SK-N-MC (cell line): ENCODE results near the gene FCHSD2.

ENCODE experiments used
- DNase-seq: peaks from one replicate; pipeline ENCODE4 v3.0.0-alpha.2; 2011; ENCODE audit warnings: low read depth, low spot score
- H3K27ac ChIP-seq: fragments of 200-600 bp; sonication (generic); 2 replicates; pipeline ENCODE4 v1.5.1; 2016; ENCODE audit warnings: mixed run types
- H3K36me3 ChIP-seq: fragments of 200-600 bp; sonication (generic); 2 replicates; pipeline ENCODE4 v1.6.1; 2017; ENCODE audit warnings: antibody characterized with exemption, low read length, mixed read lengths; ENCODE audit not compliant: insufficient read depth
- H3K4me3 ChIP-seq: fragments of 200-600 bp; sonication (generic); 2 replicates; pipeline ENCODE4 v1.5.1; 2016
- H3K9ac ChIP-seq: fragments of 200-600 bp; sonication (generic); 2 replicates; pipeline ENCODE4 v1.8.0; 2017; ENCODE audit warnings: mixed run types, mixed read lengths; ENCODE audit not compliant: insufficient read length
- H3K9me3 ChIP-seq: fragments of 200-600 bp; sonication (generic); 2 replicates; pipeline ENCODE4 v1.6.1; 2017; ENCODE audit warnings: low read depth, mild to moderate bottlenecking, antibody characterized with exemption, low read length, moderate library complexity, mixed read lengths
- EZH2 ChIP-seq: fragments of 200-600 bp; sonication (generic); IDR thresholded peaks from one replicate; pipeline ENCODE4 v1.6.1; 2017; ENCODE audit warnings: antibody characterized with exemption
- FOXP2 ChIP-seq: optimal IDR thresholded peaks from 2 replicates; pipeline ENCODE3; 2011; ENCODE audit warnings: mild to moderate bottlenecking, moderate library complexity; ENCODE audit not compliant: insufficient read depth; ENCODE audit errors: extremely low read length, control extremely low read depth
- POLR2AphosphoS5 ChIP-seq: IDR thresholded peaks from 2 replicates; pipeline ENCODE4 v1.6.1; 2012; ENCODE audit warnings: mild to moderate bottlenecking, low read depth, low read length, borderline replicate concordance

FCHSD2 gene

DNA sequence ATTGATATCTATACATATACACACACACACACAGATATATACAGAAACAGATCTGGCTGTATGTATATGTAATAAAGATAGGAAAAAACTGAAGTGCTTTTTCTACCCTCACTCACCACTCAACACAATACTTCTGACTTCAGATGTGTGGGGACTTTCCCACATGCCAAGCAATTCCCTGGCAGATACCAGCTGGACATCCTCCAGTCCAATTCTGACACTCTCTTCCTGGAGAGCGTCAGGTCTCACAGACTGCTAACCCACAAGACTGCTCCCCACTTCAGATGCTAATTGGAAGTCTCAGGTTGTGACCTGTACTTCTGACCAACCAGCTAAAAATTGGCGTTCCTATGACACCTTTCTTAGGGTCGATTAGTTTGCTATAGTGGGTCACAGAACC is 187.3 kb downstream of the FCHSD2 start:
- DNase-seq = no peak

GRCh38 chr11:72953637-72954036 is 188.5 kb downstream of the FCHSD2 start:
- no peak overlapping the region for H3K27ac ChIP-seq

More for the DNA sequence above, 187.3 kb downstream of the FCHSD2 start:
- H3K9me3 ChIP-seq = 0 out of 2 replicates have a peak, but pooled peaks cover 2% of the 10 kb centered on the region
- no peak for TF ChIP-seq EZH2
- no peak for TF ChIP-seq FOXP2
- TF ChIP-seq POLR2AphosphoS5 = no peak
- no peak overlapping the region for H3K27ac ChIP-seq
- H3K4me3 ChIP-seq = no peak overlapping the region
- no peak overlapping the region for H3K9ac ChIP-seq
- peaks cover 12% of the 10 kb centered on the region; the same call in 1 of the 2 replicates for H3K36me3 ChIP-seq

DNA sequence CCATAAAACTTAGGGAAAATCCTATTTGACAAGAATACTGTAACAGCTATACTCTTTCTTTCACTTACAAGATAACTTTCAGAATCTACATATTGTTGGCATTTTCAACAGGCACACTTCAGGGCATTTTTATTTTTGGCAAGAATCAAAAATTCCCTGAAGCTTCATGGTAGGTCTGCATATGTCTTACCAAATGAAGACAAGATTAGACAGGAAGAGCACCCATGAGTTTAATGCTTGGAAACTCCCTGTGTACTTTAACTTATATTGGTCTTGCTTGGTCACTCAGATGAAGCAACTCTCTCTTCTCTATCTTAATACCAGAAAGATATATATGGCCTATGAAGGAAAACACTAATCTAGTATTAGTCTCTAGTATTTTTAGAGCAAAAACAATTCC is 190.2 kb downstream of the FCHSD2 start:
- Histone ChIP-seq H3K9me3 (peaks cover 2% of the 10 kb centered on the region; the same call in 1 of the 2 replicates), H3K27ac (0 out of 2 replicates have a peak overlapping the region, but pooled peaks have one; percentile 16), H3K36me3 (peaks cover 6% of the 10 kb centered on the region; the same call in 1 of the 2 replicates), H3K9ac (no peak overlapping the region), H3K4me3 (no peak overlapping the region)
- DNase-seq = no peak
- TF ChIP-seq FOXP2 (no peak), EZH2 (no peak), POLR2AphosphoS5 (no peak)

More at GRCh38 chr11:72953637-72954036, 188.5 kb downstream of the FCHSD2 start:
- Histone ChIP-seq H3K4me3 (no peak overlapping the region), H3K9ac (no peak overlapping the region), H3K36me3 (peaks cover 17% of the 10 kb centered on the region; the same call in 1 of the 2 replicates), H3K9me3 (peaks cover 2% of the 10 kb centered on the region; the same call in 1 of the 2 replicates)
- no peak for DNase-seq
- no peak for TF ChIP-seq POLR2AphosphoS5
- no peak for TF ChIP-seq FOXP2
- no peak for TF ChIP-seq EZH2

- no peak overlapping the region for H3K4me3 ChIP-seq
- no peak overlapping the region for H3K9ac ChIP-seq
- peaks cover 6% of the 10 kb centered on the region; the same call in 1 of the 2 replicates for H3K36me3 ChIP-seq
- no peak for DNase-seq
- TF ChIP-seq POLR2AphosphoS5 (no peak), FOXP2 (no peak), EZH2 (no peak)
- H3K27ac ChIP-seq = 0 out of 2 replicates have a peak overlapping the region, but pooled peaks have one; percentile 16
- H3K9me3 ChIP-seq = peaks cover 2% of the 10 kb centered on the region; the same call in 1 of the 2 replicates
These were observed 190.9 kb downstream of the FCHSD2 start for GRCh38 chr11:72951193-72951592.

GRCh38 chr11:72950685-72951084 is 191.4 kb downstream of the FCHSD2 start:
- Histone ChIP-seq H3K27ac (no peak overlapping the region), H3K9me3 (peaks cover 2% of the 10 kb centered on the region; the same call in 1 of the 2 replicates), H3K4me3 (no peak overlapping the region), H3K36me3 (peaks cover 6% of the 10 kb centered on the region; the same call in 1 of the 2 replicates), H3K9ac (no peak overlapping the region)
- TF ChIP-seq FOXP2 (no peak), EZH2 (no peak)
- no peak for DNase-seq

GRCh38 chr11:72947229-72947628 is 194.9 kb downstream of the FCHSD2 start:
- no peak overlapping the region for H3K27ac ChIP-seq
- TF ChIP-seq EZH2 (no peak), POLR2AphosphoS5 (no peak), FOXP2 (no peak)
- no peak overlapping the region for H3K4me3 ChIP-seq
- DNase-seq = no peak
- peaks cover 2% of the 10 kb centered on the region; the same call in 1 of the 2 replicates for H3K9me3 ChIP-seq
- peaks cover 6% of the 10 kb centered on the region; the same call in 1 of the 2 replicates for H3K36me3 ChIP-seq
- H3K9ac ChIP-seq = no peak overlapping the region

DNA sequence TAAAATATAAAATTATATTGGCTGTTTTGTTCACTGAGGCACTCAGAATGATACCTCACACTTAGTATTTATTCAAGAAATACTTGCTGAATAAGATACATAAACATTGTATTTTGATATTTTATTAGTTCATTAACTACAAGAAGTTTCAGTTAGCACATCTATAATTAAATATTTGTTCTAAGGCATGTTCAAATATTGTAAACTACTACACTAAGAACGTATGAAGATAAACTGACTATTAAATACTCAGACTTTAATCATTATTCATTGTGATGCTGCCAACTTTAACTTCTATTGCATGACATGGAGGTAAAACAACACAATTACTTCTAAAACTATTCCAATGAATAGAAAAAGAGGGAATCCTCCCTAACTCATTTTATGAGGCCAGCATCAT is 198.5 kb downstream of the FCHSD2 start:
- H3K9me3 ChIP-seq = no peaks in the 10 kb centered on the region
- no peak overlapping the region for H3K4me3 ChIP-seq
- H3K27ac ChIP-seq = no peak overlapping the region
- H3K9ac ChIP-seq = no peak overlapping the region
- DNase-seq = no peak
- no peaks in the 10 kb centered on the region for H3K36me3 ChIP-seq
- TF ChIP-seq POLR2AphosphoS5 = no peak
- TF ChIP-seq FOXP2 = no peak
- no peak for TF ChIP-seq EZH2

GRCh38 chr11:72940417-72940816 is 201.7 kb downstream of the FCHSD2 start:
- no peak for DNase-seq
- Histone ChIP-seq H3K9ac (no peak overlapping the region), H3K27ac (no peak overlapping the region), H3K4me3 (no peak overlapping the region), H3K9me3 (no peaks in the 10 kb centered on the region), H3K36me3 (peaks cover 3% of the 10 kb centered on the region; the same call in 1 of the 2 replicates)
- no peak for TF ChIP-seq EZH2
- TF ChIP-seq FOXP2 = no peak
- TF ChIP-seq POLR2AphosphoS5 = no peak

GRCh38 chr11:72939031-72939430 is 203.1 kb downstream of the FCHSD2 start:
- Histone ChIP-seq H3K27ac (no peak overlapping the region), H3K9me3 (no peaks in the 10 kb centered on the region), H3K36me3 (peaks cover 3% of the 10 kb centered on the region; the same call in 1 of the 2 replicates), H3K9ac (no peak overlapping the region), H3K4me3 (no peak overlapping the region)
- DNase-seq = no peak
- TF ChIP-seq POLR2AphosphoS5 (no peak), FOXP2 (no peak), EZH2 (no peak)
